HG03354 (cell line): ENCODE results near the gene SEC16A.
"Not testable (repeated sequence)": the region's sequence is repeated elsewhere in the genome, so short reads cannot be mapped to it uniquely, and the experiment has no call there.

Source experiments
- ATAC-seq: cut with Tn5 transposase; IDR thresholded peaks from one replicate; pipeline ENCODE4 v1.9.1; 2021; ENCODE audit warnings: mild to moderate bottlenecking; ENCODE audit not compliant: unreplicated experiment, poor library complexity, severe bottlenecking

Gene SEC16A

DNA sequence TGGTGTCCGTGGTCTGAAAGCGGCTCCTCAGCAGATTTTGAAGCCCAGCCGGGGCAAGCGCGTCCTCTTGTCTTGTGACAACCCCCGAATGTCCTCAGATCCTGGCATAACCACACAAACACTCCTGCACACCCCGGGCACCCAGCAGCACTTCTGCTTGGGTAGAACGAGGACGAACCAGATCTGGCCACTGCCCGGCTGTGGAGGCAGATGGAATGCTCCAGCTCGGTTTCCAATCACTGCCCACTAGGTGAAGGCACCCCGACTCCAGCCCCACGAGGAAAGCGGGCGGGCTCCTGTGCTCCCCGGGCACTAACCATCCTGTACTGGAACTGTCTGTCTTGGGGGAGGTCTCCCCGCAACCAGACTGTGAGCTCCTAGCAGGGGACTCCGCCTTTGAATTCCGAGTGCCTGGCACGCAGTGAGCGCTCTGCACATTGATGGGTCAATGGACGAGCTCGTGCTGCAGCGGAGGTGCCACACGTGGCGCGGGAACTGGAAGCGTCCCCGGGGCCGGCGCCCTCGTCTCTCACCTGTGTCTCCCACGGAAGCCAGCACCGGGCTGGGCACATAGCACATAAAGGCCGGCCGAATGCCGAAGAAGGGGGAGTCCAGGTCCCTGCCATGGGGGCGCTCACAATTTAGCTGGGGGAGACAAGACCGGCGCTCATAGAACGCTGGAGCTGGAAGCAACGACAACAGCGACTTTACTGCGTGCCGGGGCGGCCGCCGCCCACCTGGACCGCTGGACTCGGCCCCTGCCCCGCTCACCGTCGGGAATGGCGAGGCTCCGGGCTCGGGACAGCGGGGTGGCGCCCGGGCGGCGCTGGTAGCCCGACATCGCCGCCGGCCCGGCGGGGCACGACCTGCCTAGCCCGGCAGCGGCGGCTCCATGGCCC lies 73.0 kb downstream of the SEC16A start:
- peak; percentile 20 for ATAC-seq

GRCh38 chr9:136407911-136408310 lies 74.9 kb downstream of the SEC16A start:
- ATAC-seq: no peak

DNA sequence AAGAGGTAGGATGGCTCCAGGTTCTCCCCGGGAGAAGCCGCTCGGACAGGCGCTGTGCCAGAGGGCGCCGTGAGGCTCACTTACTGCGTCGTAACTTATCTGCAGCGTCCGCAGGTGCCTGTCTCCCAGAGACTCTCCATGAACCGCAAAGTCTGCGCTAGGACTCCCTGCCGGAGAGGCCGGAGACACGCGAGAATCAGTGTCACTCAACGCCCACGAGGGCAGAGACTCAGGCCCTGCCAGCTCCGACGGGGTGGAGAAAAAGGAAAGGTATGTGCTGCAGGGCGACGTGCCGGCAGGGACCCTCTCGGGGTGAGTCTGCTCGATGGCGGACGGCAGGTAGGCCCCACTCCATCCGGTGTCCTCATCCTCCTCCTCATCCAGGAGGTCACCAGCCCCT lies 75.8 kb downstream of the SEC16A start:
- not testable (repeated sequence) for ATAC-seq

GRCh38 chr9:136405904-136406303 lies 76.9 kb downstream of the SEC16A start:
- not testable (repeated sequence) for ATAC-seq

DNA sequence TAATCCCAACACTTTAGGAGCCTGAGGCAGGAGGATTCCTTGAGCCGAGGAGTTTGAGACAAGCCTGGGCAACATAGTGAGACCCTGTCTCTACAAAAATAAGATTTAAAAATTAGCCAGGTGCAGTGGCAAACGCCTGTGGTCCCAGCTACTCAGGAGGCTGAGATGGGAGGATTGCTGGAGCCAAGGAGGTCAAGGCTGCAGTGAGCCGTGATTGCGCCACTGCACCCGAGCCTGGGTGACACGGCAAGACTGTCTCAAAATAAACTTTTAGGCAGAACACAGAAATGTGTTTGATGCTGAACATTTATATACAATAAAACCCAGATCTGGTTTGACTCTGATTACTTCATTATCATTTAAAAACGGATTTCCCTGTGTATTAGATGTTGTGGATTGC lies 77.4 kb downstream of the SEC16A start:
- ATAC-seq: no peak

GRCh38 chr9:136404801-136405136 lies 78.1 kb downstream of the SEC16A start:
- ATAC-seq: no peak

GRCh38 chr9:136403915-136404800 lies 78.7 kb downstream of the SEC16A start:
- ATAC-seq: no peak

- ATAC-seq: no peak
Observed at GRCh38 chr9:136403538-136403914, 79.3 kb downstream of the SEC16A start.

DNA sequence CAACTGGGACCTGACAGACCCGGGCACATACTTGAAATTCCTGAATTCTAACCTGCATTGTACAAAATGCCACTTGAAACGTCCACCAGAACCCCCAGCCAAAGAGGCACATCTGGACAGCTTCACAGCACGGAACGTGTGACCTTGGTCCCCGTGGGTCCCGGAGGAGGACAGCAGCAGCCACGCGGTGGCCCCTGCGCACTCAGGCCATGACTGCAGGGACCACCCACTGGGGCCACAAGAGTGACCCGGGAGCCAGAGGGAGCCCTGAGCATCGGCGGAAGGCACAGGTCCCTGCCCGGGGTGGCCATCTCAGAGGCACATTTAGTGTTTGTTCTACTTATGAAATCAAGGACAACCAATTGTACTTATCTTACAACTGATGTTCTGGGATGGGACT lies 80.8 kb downstream of the SEC16A start:
- ATAC-seq: no peak

DNA sequence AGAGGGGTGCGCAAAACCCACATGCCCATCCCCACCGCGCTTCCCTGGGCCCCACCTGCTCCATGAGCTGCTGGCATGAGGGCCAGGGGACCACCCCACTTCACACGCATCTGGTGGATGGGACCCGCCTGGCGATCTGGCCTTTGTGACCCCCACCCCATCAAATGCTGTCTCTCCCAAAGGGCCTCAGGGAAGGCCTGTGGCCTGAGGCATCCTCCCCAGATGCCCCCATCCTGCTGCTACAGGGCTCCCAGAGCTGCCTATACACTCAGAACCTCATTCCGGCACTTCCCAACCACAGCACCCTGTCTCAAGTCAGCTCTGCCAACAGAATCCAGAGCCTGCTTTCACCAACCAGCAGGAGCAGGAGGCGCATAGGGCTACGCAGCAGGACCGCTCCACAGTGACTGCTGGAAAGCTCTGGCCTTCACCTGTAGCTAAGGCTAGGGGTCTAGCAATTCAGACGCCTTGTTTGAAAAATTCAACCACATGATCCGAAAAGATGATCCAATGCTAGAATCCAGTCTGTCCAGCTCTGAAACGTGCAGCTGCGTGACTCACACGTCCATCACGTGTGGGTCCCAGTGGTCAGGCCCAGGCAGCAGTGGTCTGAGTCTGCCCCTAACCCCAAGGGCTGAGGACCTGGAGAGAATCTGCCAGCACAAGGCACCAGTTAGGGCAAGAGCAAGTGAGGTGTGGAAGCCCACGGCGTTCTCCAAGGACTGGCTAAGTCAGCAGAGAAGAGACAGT lies 81.5 kb downstream of the SEC16A start:
- no peak for ATAC-seq

DNA sequence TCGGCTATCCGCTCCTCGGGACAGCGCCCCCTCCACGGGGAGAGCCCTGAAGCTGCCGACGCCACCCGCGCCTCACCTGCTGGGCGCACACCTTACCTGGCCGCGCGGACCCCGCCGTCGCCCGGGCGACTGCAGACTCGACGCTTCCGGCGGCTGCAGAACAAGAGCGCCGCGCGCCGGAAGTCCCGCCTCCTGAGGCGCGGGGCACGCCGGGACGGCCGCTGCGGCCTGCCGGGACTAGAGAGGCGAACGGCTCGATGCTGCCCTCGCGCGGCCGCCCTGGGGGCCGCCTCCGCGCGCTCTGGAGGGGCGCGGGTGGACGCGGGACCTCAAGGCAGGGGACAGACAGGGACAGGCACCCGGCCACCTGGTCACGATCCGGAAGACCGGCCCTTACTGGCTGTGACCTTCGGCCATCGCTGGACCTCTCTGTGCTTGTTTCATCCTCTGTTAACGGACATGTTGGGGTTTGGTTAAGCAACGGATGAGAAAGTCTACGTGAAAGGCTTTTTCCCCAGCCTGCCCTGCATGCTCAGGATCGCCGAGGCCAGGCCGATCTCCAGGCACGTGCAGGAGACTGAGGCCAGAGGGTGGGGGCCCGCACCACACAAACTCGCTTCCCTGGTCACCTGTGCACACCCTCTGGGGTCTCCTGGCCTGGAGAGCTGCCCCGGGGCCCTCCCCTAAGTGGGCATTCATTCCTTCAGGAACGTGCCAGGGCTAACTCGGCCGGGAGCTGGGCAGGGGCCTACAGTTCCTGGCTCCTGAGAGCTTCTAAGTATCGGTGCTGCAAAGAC lies 82.6 kb downstream of the SEC16A start, which contains the start of gene SNAPC4:
Gene SNAPC4 (minus strand): TSS at position 133 of the 797 bp plus-strand sequence. CDS start 1,742 bp downstream, outside the sequence.
- peak; percentile 75 for ATAC-seq

- peak; percentile 36 for ATAC-seq
Observed at GRCh38 chr9:136399176-136400037, 83.4 kb downstream of the SEC16A start.

DNA sequence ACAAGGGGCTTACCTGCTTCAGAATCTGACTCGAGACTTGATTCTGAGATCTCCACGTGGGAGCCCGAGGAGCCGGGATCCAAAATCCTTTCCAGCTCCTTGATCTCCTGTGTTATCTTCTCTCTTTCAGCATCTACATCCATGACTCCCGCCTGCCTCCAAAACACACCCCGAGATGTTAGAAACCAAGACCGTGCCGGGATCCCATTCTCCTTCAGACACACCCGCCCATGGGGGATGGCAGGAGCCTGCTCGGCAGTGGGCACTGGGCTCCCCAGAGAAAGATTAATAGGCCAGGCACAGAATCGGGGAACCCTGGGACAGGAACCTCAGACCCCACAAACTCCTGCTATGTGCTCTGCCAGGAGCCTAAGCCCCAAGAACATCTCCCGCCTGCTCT lies 84.6 kb downstream of the SEC16A start:
- ATAC-seq: no peak

DNA sequence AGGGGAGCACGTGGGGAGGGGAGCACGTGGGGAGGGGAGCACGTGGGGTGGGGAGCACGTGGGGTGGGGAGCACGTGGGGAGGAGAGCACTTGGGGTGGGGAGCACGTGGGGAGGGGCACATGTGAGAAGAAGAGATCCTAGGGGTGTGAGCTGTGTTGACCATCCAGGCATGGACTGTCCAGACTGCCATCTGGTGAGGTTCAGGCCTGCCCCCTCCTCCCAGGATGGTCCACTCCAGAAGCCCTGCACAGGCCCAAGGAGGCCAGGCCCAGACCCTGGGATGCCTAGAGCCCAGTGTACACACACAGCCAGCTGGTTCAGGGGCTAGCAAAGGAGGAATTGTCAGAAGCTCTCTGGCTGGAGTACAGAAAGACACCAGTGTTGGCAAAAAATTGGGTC lies 85.2 kb downstream of the SEC16A start:
- no peak for ATAC-seq

DNA sequence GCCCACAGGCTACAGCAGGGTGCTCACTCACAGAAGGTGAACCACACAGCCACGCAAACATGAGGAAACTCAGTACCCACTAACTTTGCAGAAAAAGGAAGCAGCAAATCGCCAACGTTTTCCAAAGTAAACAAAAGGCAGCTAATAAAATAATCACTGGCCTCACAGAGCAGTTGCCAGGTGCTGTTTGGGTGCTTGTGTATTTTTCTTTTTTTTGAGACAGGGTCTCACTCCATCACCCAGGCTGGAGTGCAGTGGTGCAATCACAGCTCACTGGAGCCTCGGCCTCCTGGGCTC lies 86.7 kb downstream of the SEC16A start:
- no peak for ATAC-seq

GRCh38 chr9:136395345-136396218 lies 87.3 kb downstream of the SEC16A start:
- no peak for ATAC-seq

DNA sequence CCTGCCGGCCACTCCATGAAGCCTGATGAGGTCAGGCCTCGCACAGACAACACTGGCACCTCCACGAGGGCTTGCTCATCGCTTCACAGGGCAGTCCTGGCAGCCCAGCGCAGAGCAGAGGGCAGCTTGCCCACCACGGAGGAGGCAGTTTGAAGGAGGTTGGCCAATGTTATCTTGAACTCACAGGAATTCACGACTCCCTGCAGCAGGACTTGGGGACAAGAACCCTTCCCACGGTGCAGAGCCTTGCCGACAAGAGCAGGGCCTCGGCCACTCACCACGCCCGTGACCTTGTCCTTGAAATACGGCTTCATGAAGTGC lies 87.9 kb downstream of the SEC16A start:
- ATAC-seq: no peak
